HepG2 (cell line): ENCODE data around the gene DDX24. TPM values are rescaled to one million over a fixed set of nuclear protein-coding genes. Genes with fewer than 3 reads are reported as not detected.
A peak's percentile ranks its signal among the peaks of the same experiment; 100 is the strongest.

ENCODE experiments used
- CBX5 ChIP-seq: sonication (generic); formaldehyde crosslinking; IDR thresholded peaks from 2 replicates; pipeline ENCODE4 v1.4.0; 2020; ENCODE audit warnings: missing genetic modification reagents, borderline replicate concordance
- GATAD2A ChIP-seq: IDR thresholded peaks from 2 replicates; pipeline ENCODE4 v1.6.1; 2016
- IRF2 ChIP-seq: IDR thresholded peaks from 2 replicates; pipeline ENCODE4 v1.6.1; 2018; ENCODE audit warnings: missing genetic modification reagents, missing compliant biosample characterization
- KDM4B ChIP-seq: sonication (generic); formaldehyde crosslinking; IDR thresholded peaks from 2 replicates; pipeline ENCODE4 v1.4.0; 2020; ENCODE audit warnings: missing genetic modification reagents
- KIAA2018 ChIP-seq: sonication (generic); formaldehyde crosslinking; IDR thresholded peaks from 2 replicates; pipeline ENCODE4 v1.5.0; 2020; ENCODE audit warnings: mild to moderate bottlenecking, missing genetic modification reagents, borderline replicate concordance
- MBNL3 ChIP-seq: fragments of 250-450 bp; sonication (Bioruptor Pico); conservative IDR thresholded peaks from 2 replicates; pipeline ENCODE4 v1.8.0; 2022; ENCODE audit warnings: mild to moderate bottlenecking, inconsistent platforms
- MIER3 ChIP-seq: IDR thresholded peaks from 2 replicates; pipeline ENCODE4 v1.6.1; 2016; ENCODE audit warnings: missing compliant biosample characterization, borderline replicate concordance
- MIXL1 ChIP-seq: IDR thresholded peaks from 2 replicates; pipeline ENCODE4 v1.6.1; 2016
- MXI1 ChIP-seq: IDR thresholded peaks from 3 replicates; pipeline ENCODE4 v1.6.1; 2012; ENCODE audit warnings: low read depth, low read length, inconsistent platforms, borderline replicate concordance
- MYC ChIP-seq: sonication (generic); formaldehyde crosslinking; IDR thresholded peaks from 2 replicates; pipeline ENCODE4 v1.9.0; 2021; ENCODE audit warnings: missing genetic modification reagents, borderline replicate concordance
- NR2F6 ChIP-seq, 2 experiments: IDR thresholded peaks; 2 replicates each; pipeline ENCODE4 v1.6.1; 2016; ENCODE audit warnings: antibody characterized with exemption in 1 of 2, mild to moderate bottlenecking in 1 of 2
- POLR2G ChIP-seq: fragments of 200-400 bp; formaldehyde crosslinking; IDR thresholded peaks from 2 replicates; pipeline ENCODE4 v1.6.1; 2018; ENCODE audit warnings: mild to moderate bottlenecking, low read depth, low read length, moderate library complexity
- ZBTB25 ChIP-seq: IDR thresholded peaks from 2 replicates; pipeline ENCODE4 v1.6.1; 2018; ENCODE audit warnings: missing genetic modification reagents
- ZNF34 ChIP-seq: sonication (generic); formaldehyde crosslinking; IDR thresholded peaks from 2 replicates; pipeline ENCODE4 v1.4.0; 2020; ENCODE audit warnings: mild to moderate bottlenecking, missing genetic modification reagents, borderline replicate concordance
- ZNF619 ChIP-seq: sonication (generic); formaldehyde crosslinking; IDR thresholded peaks from 2 replicates; pipeline ENCODE4 v1.4.0; 2020; ENCODE audit warnings: mild to moderate bottlenecking, missing genetic modification reagents
- ZNF747 ChIP-seq: sonication (generic); formaldehyde crosslinking; IDR thresholded peaks from 2 replicates; pipeline ENCODE4 v1.8.1; 2023; ENCODE audit warnings: missing genetic modification reagents, mild to moderate bottlenecking, borderline replicate concordance
- ZNF777 ChIP-seq: sonication (generic); formaldehyde crosslinking; IDR thresholded peaks from 2 replicates; pipeline ENCODE4 v1.4.0; 2020; ENCODE audit warnings: missing genetic modification reagents
- ZNF800 ChIP-seq: sonication (generic); formaldehyde crosslinking; IDR thresholded peaks from 2 replicates; pipeline ENCODE4 v1.4.0; 2020; ENCODE audit warnings: missing genetic modification reagents
- ZSCAN30 ChIP-seq: sonication (generic); formaldehyde crosslinking; IDR thresholded peaks from 2 replicates; pipeline ENCODE4 v1.5.0; 2020; ENCODE audit warnings: mild to moderate bottlenecking, missing genetic modification reagents
- polyA plus RNA-seq, 8 experiments: library from polyadenylated mRNA; depleted of rRNA in 3 of 8; stranded (reverse) in 7 of 8; unstranded in 1 of 8; fragments of >200 nt; fragmentation: Illumina TruSeq in 4 of 8; extraction: Trizol in 4 of 8; gene quantifications; 2 replicates each; pipeline versions ENCODE4 v1.2.1 to v1.2.3, GENCODE V29; 2011 to 2016; ENCODE audit warnings: low read depth in 4 of 8, missing spikeins in 1 of 8, mixed read lengths in 1 of 8; ENCODE audit not compliant: insufficient read depth in 1 of 8
- total RNA-seq, 5 experiments: library from RNA; depleted of rRNA; stranded (reverse); fragments of >200 nt; fragmentation: Illumina TruSeq; extraction: Trizol; gene quantifications; 2 replicates each; pipeline ENCODE4 v1.2.3, GENCODE V29; 2016; ENCODE audit warnings: low read depth in 1 of 5

DDX24 gene
- total and polyA plus RNA-seq, 2 of the 13 experiments (the other 11 are each of a cell fraction or from before 2014, with no cell fraction given): 67.3 to 149 TPM

- TF ChIP-seq MBNL3 (CRISPR knock-in tag) (no peak), CBX5 (CRISPR knock-in tag) (peak; percentile 51; the same call in 1 of the 2 replicates), MIER3 (no peak), POLR2G (no peak), MIXL1 (CRISPR knock-in tag) (peak; percentile 60; the same call in 1 of the 2 replicates), ZNF800 (CRISPR knock-in tag) (0 out of 2 replicates have a peak, but pooled peaks have one; percentile 1), NR2F6 (IDR thresholded peaks at IDR 0.05) (no peak), NR2F6 (CRISPR knock-in tag; IDR thresholded peaks at IDR 0.05) (peak; percentile 30; the same call in 1 of the 2 replicates), ZNF34 (0 out of 2 replicates have a peak, but pooled peaks have one; percentile 26), ZNF747 (no peak), MXI1 (0 out of 3 replicates have a peak, but pooled peaks have one; percentile 22), KIAA2018 (no peak), KDM4B (CRISPR knock-in tag) (no peak), ZSCAN30 (CRISPR knock-in tag) (no peak), GATAD2A (peak; percentile 32; the same call in 1 of the 2 replicates), ZBTB25 (CRISPR knock-in tag) (0 out of 2 replicates have a peak, but pooled peaks have one; percentile 36), ZNF777 (CRISPR knock-in tag) (peak; percentile 95), MYC (CRISPR knock-in tag) (0 out of 2 replicates have a peak, but pooled peaks have one; percentile 58), ZNF619 (CRISPR knock-in tag) (0 out of 2 replicates have a peak, but pooled peaks have one; percentile 36), IRF2 (peak; percentile 50; the same call in 1 of the 2 replicates)
Observed at GRCh38 chr14:94026173-94026888, 54.7 kb downstream of the DDX24 start, which contains the start of gene OTUB2 (continued).
